ENCODE measurements around the gene IL12RB1.

Gene IL12RB1

DNA sequence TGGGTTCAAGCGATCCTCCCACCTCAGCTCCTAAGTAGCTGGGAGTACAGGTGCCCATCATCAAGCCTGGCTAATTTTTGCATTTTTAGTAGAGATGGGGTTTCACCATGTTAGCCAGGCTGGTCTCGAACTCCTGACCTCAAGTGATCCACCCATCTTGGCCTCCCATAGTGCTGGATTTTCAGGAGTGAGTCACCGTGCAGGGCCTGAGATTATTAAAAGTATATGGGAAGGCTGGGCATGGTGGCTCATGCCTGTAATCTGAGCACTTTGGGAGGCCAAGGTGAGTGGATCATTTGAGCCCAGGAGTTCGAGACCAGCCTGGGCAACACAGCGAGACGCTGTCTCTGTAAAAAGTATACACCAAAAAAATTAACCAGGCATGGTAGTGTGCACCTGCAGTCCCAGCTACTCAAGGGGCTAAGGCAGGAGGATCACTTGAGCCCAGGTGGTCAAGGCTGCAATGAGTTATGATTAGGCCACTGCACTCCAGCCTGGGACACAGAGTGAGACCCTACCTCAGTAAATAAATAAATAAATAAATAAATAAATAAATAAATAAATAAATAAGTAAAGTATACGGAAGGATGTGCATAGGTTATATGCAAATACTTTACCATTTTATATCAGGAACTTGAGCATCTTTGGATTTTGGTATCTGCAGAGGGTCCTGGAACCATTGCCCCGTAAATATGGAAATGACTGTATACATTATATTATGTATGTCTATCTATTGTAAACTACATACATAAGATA is 854 bp downstream of the IL12RB1 start:
- no peak for DNase-seq

DNA sequence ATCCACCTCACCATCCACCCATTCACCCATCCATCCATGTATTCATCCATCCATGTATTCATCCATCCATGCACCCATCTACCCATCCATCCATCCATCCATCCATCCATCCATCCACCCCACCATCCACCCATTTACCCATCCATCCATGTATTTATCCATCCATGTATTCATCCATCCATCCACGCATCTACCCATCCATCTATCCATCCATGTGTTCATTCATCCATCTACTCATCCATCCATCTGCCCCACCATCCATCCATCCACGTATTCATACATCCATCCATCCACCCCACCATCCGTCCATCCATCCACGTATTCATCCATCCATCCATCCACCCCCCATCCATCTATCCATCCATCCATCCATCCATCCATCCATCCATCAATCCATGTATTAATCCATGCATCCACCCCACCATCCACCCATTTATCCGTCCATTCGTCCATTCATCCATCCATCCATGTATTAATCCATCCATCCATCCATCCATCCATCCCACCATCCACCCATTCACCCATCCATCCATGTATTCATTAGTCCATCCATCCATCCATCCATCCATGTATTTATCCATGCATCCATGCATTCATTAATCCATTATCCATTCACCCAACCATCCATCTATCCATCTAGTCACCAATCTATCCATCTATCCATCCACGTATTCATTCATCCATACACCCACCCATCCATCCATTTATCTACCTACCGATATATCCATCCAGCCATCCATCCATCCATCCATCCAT is 2.6 kb downstream of the IL12RB1 start:
- no peak for DNase-seq

DNA sequence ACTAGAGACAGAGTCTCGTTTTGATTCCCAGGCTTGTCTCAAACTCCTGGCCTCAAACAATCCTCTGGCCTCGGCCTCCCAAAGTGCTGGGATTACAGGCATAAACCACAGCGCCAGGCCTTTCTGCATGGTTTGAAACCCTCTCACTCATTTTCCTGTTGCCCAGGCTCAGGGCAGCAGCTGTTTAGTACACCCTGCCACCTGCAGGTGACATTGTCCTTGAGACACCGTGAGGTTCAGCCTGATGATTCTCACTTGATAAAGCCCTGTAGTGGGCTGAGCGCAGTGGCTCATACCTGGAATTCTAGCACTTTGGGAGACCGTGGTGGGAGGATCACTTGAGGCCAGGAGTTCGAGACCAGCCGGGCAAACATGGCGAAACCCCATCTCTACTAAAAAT is 12.5 kb downstream of the IL12RB1 start:
- DNase-seq: no peak

GRCh38 chr19:18073197-18073596 is 13.5 kb downstream of the IL12RB1 start:
- no peak for DNase-seq

- DNase-seq: no peak
Observed at GRCh38 chr19:18072335-18072734, 14.4 kb downstream of the IL12RB1 start.

DNA sequence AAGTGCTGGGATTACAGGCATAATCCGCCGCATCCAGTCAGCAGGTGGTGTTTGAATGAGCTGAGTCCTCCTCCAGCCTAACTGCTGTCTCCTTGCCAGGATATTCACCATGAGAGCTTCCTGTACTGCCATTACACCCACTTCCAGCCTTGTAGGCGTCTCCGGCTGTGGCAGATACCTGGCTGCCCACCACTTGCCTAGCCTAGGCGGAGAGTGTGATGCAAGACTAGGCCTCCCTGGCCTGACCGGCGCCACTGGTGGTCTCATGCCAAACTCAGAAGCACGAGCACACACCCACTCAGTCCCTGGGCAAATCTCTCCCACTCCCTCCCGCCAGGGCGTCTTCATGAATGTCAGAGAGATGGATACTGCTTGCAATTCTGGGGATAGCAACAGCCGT is 16.6 kb downstream of the IL12RB1 start:
- DNase-seq: no peak

DNA sequence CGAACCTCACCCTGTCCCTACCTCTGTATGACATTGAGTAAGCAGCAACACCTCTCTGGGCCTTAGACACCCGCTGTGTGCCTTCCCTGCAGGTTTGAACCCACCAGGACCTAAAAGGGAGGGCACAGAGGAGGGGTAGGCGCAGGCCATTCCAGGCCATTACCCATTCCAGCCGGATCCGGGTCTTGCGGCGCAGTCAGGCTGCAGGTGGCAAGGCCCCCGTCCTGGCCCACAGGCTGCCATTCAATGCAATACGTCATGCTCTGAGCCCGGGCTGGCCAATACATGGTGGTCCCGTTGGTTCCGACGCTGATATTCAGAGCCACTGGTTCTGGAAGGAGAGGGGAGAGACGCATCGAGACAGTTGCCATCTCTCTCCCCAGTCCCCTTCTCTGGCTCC is 17.4 kb downstream of the IL12RB1 start:
- no peak for DNase-seq

GRCh38 chr19:18068395-18068794 is 18.3 kb downstream of the IL12RB1 start:
- no peak for DNase-seq

GRCh38 chr19:18065173-18065495 is 21.6 kb downstream of the IL12RB1 start:
- DNase-seq: no peak

DNA sequence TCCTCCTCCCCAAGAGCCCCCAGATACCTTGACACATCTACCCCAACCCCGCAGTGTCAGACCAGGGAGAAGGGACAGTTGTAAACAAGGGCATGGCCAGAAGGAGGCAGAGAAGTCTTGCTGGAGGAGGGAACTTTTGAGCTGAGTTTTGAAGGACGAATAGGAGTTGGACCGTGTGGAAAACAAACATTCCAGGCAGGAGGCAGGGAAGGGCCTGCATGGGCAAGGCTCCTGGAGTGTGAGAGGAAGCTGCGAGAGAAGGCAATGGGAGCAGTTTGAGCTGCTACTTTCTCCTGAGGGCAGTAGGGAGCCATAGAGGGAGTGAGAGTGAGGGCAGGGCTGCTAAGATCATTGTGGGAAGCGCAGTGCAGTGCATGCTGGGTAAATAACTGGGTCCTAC is 23.3 kb downstream of the IL12RB1 start:
- no peak for DNase-seq

DNA sequence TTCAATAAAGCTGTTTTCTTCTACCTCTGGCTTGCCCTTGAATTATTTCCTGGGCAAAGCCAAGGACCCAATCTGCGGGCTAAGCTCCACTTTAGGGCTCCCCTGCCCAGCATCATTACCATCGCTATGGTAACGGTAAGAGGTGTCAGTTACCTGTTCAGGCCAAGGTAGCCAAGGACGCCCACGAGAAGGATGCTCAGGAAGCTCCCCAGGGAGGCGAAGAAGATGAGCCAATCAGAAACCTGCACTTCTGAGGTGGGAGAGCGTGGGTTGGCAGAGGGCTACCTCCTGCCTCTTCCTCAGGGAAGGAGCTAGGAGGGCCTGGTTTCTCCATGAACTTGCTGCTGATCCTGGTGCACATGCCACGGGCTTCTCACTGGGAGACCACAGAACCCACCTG is 24.7 kb downstream of the IL12RB1 start:
- DNase-seq: peak; percentile 29

- DNase-seq: no peak
Observed at GRCh38 chr19:18060472-18060871, 26.3 kb downstream of the IL12RB1 start.

- DNase-seq: no peak
Observed at GRCh38 chr19:18059902-18060301, 26.8 kb downstream of the IL12RB1 start.

GRCh38 chr19:18059297-18059696 is 27.4 kb downstream of the IL12RB1 start:
- DNase-seq: no peak

DNA sequence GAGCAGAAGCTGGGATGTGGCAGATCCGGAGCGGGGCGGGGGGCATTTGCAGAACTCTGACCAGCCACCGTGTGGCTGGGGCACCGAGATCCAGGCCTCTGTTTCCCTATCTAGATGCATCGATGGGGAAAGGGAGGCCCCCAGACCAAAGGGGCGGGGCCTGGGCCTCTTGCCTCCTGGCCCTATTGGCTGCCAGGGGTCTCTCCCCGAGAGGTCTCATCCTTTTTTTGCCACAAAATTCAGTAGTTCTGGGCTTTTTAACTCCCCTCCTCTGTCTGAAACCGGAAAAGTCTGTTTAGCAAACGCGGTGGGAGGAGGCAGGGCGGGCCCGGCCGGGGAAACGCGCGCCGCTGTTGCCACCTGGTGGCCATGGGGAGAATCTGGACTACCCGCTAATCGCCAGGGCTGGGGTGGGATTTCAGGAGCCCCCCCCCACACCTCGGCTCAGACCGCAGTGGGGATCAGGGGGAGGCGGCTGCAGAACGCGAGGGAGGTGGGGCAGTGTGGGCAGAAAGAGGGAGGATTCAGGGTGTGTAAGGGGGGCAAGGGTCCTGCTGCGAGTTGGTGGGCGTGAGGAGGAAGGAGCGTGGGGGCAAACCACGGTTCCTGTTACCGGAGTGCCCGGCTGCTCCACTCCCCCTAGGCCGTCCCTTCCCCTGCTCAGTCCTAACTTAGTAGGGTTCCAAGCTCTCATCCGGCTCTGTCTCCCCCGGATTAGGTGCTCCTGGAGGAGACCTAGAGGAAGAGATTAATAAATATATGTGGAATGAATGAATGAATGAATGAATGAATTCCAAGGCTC is 28.3 kb downstream of the IL12RB1 start:
- DNase-seq: peak; percentile 14

- DNase-seq: no peak
Observed at GRCh38 chr19:18057557-18057956, 29.2 kb downstream of the IL12RB1 start.

- DNase-seq: no peak
Observed at GRCh38 chr19:18055967-18056366, 30.8 kb downstream of the IL12RB1 start.

DNA sequence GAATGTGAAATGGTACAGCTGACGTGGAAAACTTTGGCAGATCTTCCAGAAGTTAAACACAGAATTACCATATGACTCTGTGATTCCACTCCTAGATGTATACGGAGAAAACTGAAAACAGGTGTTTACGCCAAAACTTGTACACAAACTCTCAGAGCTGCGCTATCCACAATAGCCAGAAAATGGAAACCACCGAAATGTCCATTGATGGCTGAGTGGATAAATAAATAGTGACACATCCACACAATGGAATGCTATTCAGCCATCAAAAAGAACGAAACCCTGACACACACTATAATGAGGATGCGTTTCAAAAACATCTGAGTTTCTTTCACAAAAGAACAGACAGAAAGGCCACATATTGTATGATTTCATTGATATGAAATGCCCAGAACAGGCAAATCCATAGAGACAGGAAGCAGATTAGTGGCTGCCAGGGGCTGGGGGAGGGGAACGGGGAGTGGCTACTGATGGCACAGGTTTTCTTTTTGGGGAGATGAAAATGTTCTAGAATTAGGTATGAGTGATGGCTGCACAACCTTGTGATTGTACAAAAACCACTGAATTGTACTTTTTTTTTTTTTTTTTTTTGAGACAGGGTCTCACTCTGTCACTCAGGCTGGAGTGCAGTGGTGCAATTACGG is 33.0 kb downstream of the IL12RB1 start:
- no peak for DNase-seq

DNA sequence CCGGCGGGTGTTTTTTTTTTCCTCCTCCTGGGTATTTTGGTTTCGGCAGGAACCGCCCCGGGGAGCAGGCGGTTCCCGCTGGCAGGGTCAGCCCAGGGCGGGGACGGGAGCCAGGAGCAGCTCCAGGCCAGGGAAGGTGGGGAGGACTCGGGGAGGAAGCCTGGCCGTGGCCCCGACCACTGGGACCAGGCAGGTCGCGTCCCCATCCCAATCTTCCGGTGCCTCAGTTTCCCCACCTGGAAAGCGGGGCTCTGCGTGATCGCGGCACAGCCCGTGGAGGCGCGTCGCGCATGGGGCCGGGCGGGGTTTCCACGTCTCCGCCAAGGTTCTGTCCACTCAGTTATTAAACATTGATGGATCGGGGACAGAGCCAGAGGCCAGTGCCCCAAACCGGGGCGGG is 34.8 kb downstream of the IL12RB1 start:
- no peak for DNase-seq

GRCh38 chr19:18049385-18049784 is 37.3 kb downstream of the IL12RB1 start:
- DNase-seq: no peak

- DNase-seq: no peak
Observed at GRCh38 chr19:18046059-18046718, 40.5 kb downstream of the IL12RB1 start.

- no peak for DNase-seq
Observed at GRCh38 chr19:18045307-18046050, 41.3 kb downstream of the IL12RB1 start.

Measured in NCI-H1436 treated with DMSO at 0.1 percent for 48 hours (cell line).